Stimulated activated CD4-positive, alpha-beta T cell treated with anti-CD3 and anti-CD28 coated beads, Interleukin-12 subunit alpha, Interleukin-12 subunit beta, amount 100 ng/mL, for 24 hours (primary cell): ENCODE data around the gene CCL3.
A peak's percentile ranks its signal among the peaks of the same experiment; 100 is the strongest.
"Not testable (repeated sequence)": the region's sequence is repeated elsewhere in the genome, so short reads cannot be mapped to it uniquely, and the experiment has no call there.

Experiments
- DNase-seq, 2 experiments: peaks; one replicate each; pipeline ENCODE4 v3.0.0-alpha.2; 2020; ENCODE audit warnings: low read depth in 2 of 2

CCL3 gene

GRCh38 chr17:36087471-36087870 is 2.5 kb downstream of the CCL3 start:
- not testable (repeated sequence) for DNase-seq

GRCh38 chr17:36086791-36087190 is 3.2 kb downstream of the CCL3 start:
- no peak for DNase-seq

GRCh38 chr17:36085765-36086164 is 4.2 kb downstream of the CCL3 start:
- DNase-seq = no peak

- not testable (repeated sequence) for DNase-seq
These were observed 6.3 kb downstream of the CCL3 start for GRCh38 chr17:36083691-36084090.

- DNase-seq = not testable (repeated sequence)
These were observed 7.3 kb downstream of the CCL3 start for GRCh38 chr17:36082482-36083120.

- not testable (repeated sequence) for DNase-seq
These were observed 8.1 kb downstream of the CCL3 start for GRCh38 chr17:36081681-36082471.

- no peak for DNase-seq
These were observed 15.6 kb downstream of the CCL3 start for GRCh38 chr17:36074365-36074764.

GRCh38 chr17:36072431-36073121 is 17.4 kb downstream of the CCL3 start:
- DNase-seq = peak; percentile 37 to 73

- no peak for DNase-seq
These were observed 18.2 kb downstream of the CCL3 start for GRCh38 chr17:36071751-36072150.

GRCh38 chr17:36070427-36070826 is 19.5 kb downstream of the CCL3 start:
- no peak for DNase-seq

GRCh38 chr17:36069136-36069535 is 20.8 kb downstream of the CCL3 start:
- no peak for DNase-seq

- no peak for DNase-seq
These were observed 21.4 kb downstream of the CCL3 start for GRCh38 chr17:36068524-36068923.

GRCh38 chr17:36066365-36066985 is 23.5 kb downstream of the CCL3 start:
- no peak for DNase-seq

- DNase-seq = no peak
These were observed 26.0 kb downstream of the CCL3 start, which contains the start of gene CCL18 for GRCh38 chr17:36063786-36064541. Gene CCL18, plus strand, starts transcription at chr17:36064272. Its CDS starts 71 bp downstream, at chr17:36064343.

GRCh38 chr17:36060816-36061215 is 29.1 kb downstream of the CCL3 start:
- no peak for DNase-seq

GRCh38 chr17:36059406-36059805 is 30.5 kb downstream of the CCL3 start:
- DNase-seq = no peak

GRCh38 chr17:36057911-36058310 is 32.0 kb downstream of the CCL3 start:
- DNase-seq = no peak

- DNase-seq = no peak
These were observed 33.9 kb downstream of the CCL3 start for GRCh38 chr17:36055921-36056520.

- DNase-seq = no peak
These were observed 34.8 kb downstream of the CCL3 start for GRCh38 chr17:36055171-36055570.

- DNase-seq = no peak
These were observed 40.3 kb downstream of the CCL3 start for GRCh38 chr17:36049643-36050042.

GRCh38 chr17:36048066-36048465 is 41.9 kb downstream of the CCL3 start:
- no peak for DNase-seq
